Muscle of leg (tissue), 11 donors: ENCODE measurements around the gene PCCA. TPM values are rescaled to one million over a fixed set of nuclear protein-coding genes. Genes with fewer than 3 reads are reported as not detected.

ENCODE experiments used
- DNase-seq: peaks from one replicate; pipeline ENCODE4 v3.0.0; 2013
- H3K27ac ChIP-seq: one replicate; pipeline ENCODE4 v1.5.1; 2013; ENCODE audit warnings: mild to moderate bottlenecking, low read length, control low read depth
- H3K27me3 ChIP-seq: one replicate; pipeline ENCODE4 v1.6.1; 2013; ENCODE audit warnings: low read length; ENCODE audit not compliant: control insufficient read depth, insufficient read depth
- H3K36me3 ChIP-seq: one replicate; pipeline ENCODE4 v1.6.1; 2013; ENCODE audit warnings: low read length; ENCODE audit not compliant: control insufficient read depth, insufficient read depth
- H3K4me1 ChIP-seq: one replicate; pipeline ENCODE4 v1.6.1; 2013; ENCODE audit warnings: low read length; ENCODE audit not compliant: control insufficient read depth, insufficient read depth
- H3K4me3 ChIP-seq: one replicate; pipeline ENCODE4 v1.5.1; 2013; ENCODE audit warnings: low read length, control low read depth
- H3K9me3 ChIP-seq: replicated peaks from 2 replicates; pipeline ENCODE4 v1.6.1; 2013; ENCODE audit warnings: low read depth, low read length; ENCODE audit not compliant: control insufficient read depth
- WGBS: methylation state at CpG from one replicate; pipeline ENCODE4 v1.1.5; 2013; ENCODE audit warnings: missing lambda C conversion rate; ENCODE audit not compliant: insufficient coverage; 5-methylcytosine and 5-hydroxymethylcytosine counted together
- polyA plus RNA-seq, 8 donors: library from polyadenylated mRNA; unstranded; fragments of 120-200 nt; gene quantifications; one replicate each; pipeline versions ENCODE4 v1.2.1 to v1.2.3, GENCODE V29; 2013; ENCODE audit warnings: inconsistent platforms in 1 of 8, low replicate concordance in 1 of 8; ENCODE audit not compliant: insufficient read length in 8 of 8, insufficient read depth in 1 of 8
- total RNA-seq: library from RNA; stranded (reverse); fragments of 120-200 nt; gene quantifications from one replicate; pipeline ENCODE4 v1.2.4, GENCODE V29; 2013

PCCA gene
- total and polyA plus RNA-seq, 9 donors, result 23.9 to 35.5 (median 29.5) TPM

- Histone ChIP-seq H3K36me3 (no peaks in the 10 kb centered on the region), H3K4me3 (no peak overlapping the region), H3K27ac (no peak overlapping the region), H3K4me1 (peaks cover 3% of the 10 kb centered on the region), H3K27me3 (no peaks in the 10 kb centered on the region), H3K9me3 (no peaks in the 10 kb centered on the region)
- no CpG with 5 or more reads among the region's 3 CpGs for WGBS
- peak; percentile 9 for DNase-seq
Measured at GRCh38 chr13:100230769-100231149, 141.9 kb downstream of the PCCA start.

GRCh38 chr13:100231176-100231575 lies 142.3 kb downstream of the PCCA start:
- Histone ChIP-seq H3K27ac (no peak overlapping the region), H3K36me3 (no peaks in the 10 kb centered on the region), H3K27me3 (no peaks in the 10 kb centered on the region), H3K4me3 (no peak overlapping the region), H3K9me3 (no peaks in the 10 kb centered on the region), H3K4me1 (peaks cover 3% of the 10 kb centered on the region)
- 92% methylated on average over 3 of the region's 3 CpGs for WGBS
- DNase-seq, result no peak

GRCh38 chr13:100234006-100234405 lies 145.1 kb downstream of the PCCA start:
- no peaks in the 10 kb centered on the region for H3K9me3 ChIP-seq
- WGBS, result no CpG with 5 or more reads among the region's 4 CpGs

GRCh38 chr13:100234524-100235136 lies 145.7 kb downstream of the PCCA start:
- Histone ChIP-seq H3K4me3 (no peak overlapping the region), H3K9me3 (no peaks in the 10 kb centered on the region), H3K27me3 (no peaks in the 10 kb centered on the region), H3K36me3 (no peaks in the 10 kb centered on the region), H3K27ac (no peak overlapping the region), H3K4me1 (peaks cover 3% of the 10 kb centered on the region)
- DNase-seq, result peak; percentile 10
- WGBS, result no CpG with 5 or more reads among the region's 4 CpGs

More at GRCh38 chr13:100234006-100234405, 145.1 kb downstream of the PCCA start:
- Histone ChIP-seq H3K4me3 (no peak overlapping the region), H3K27ac (no peak overlapping the region), H3K27me3 (no peaks in the 10 kb centered on the region), H3K4me1 (peaks cover 3% of the 10 kb centered on the region), H3K36me3 (no peaks in the 10 kb centered on the region)
- peak; percentile 28 for DNase-seq

GRCh38 chr13:100235311-100235901 lies 146.5 kb downstream of the PCCA start:
- WGBS, result 0% methylated on average over 1 of the region's 5 CpGs
- H3K36me3 ChIP-seq, result no peaks in the 10 kb centered on the region
- no peak overlapping the region for H3K4me3 ChIP-seq
- no peaks in the 10 kb centered on the region for H3K27me3 ChIP-seq
- DNase-seq, result peak; percentile 83
- no peak overlapping the region for H3K27ac ChIP-seq
- H3K4me1 ChIP-seq, result peaks cover 3% of the 10 kb centered on the region
- H3K9me3 ChIP-seq, result no peaks in the 10 kb centered on the region

GRCh38 chr13:100240109-100240779 lies 151.4 kb downstream of the PCCA start:
- Histone ChIP-seq H3K36me3 (no peaks in the 10 kb centered on the region), H3K4me3 (no peak overlapping the region), H3K27me3 (no peaks in the 10 kb centered on the region), H3K27ac (no peak overlapping the region), H3K4me1 (no peaks in the 10 kb centered on the region), H3K9me3 (no peaks in the 10 kb centered on the region)
- WGBS, result no CpG with 5 or more reads among the region's 4 CpGs
- no peak for DNase-seq

GRCh38 chr13:100244431-100244830 lies 155.5 kb downstream of the PCCA start:
- Histone ChIP-seq H3K4me1 (no peaks in the 10 kb centered on the region), H3K4me3 (no peak overlapping the region), H3K36me3 (no peaks in the 10 kb centered on the region), H3K27me3 (no peaks in the 10 kb centered on the region), H3K9me3 (peaks cover 5% of the 10 kb centered on the region), H3K27ac (no peak overlapping the region)
- DNase-seq, result peak; percentile 72
- no CpG with 5 or more reads among the region's 3 CpGs for WGBS

GRCh38 chr13:100245104-100245503 lies 156.2 kb downstream of the PCCA start:
- Histone ChIP-seq H3K27me3 (no peaks in the 10 kb centered on the region), H3K27ac (no peak overlapping the region), H3K36me3 (no peaks in the 10 kb centered on the region), H3K9me3 (peaks cover 5% of the 10 kb centered on the region), H3K4me3 (no peak overlapping the region), H3K4me1 (no peaks in the 10 kb centered on the region)
- DNase-seq, result peak; percentile 51
- no CpG with 5 or more reads among the region's 1 CpG for WGBS

- no peaks in the 10 kb centered on the region for H3K4me1 ChIP-seq
Measured at GRCh38 chr13:100247937-100248336, 159.0 kb downstream of the PCCA start.

GRCh38 chr13:100254002-100254401 lies 165.1 kb downstream of the PCCA start:
- no peak for DNase-seq
- 80% methylated on average over 5 of the region's 7 CpGs for WGBS
- Histone ChIP-seq H3K36me3 (no peaks in the 10 kb centered on the region), H3K27me3 (no peaks in the 10 kb centered on the region), H3K27ac (no peak overlapping the region), H3K9me3 (no peaks in the 10 kb centered on the region), H3K4me1 (no peaks in the 10 kb centered on the region), H3K4me3 (no peak overlapping the region)

More at GRCh38 chr13:100247937-100248336, 159.0 kb downstream of the PCCA start:
- no peak for DNase-seq
- no peaks in the 10 kb centered on the region for H3K36me3 ChIP-seq
- no peak overlapping the region for H3K27ac ChIP-seq
- WGBS, result no CpG with 5 or more reads among the region's 1 CpG
- peaks cover 5% of the 10 kb centered on the region for H3K9me3 ChIP-seq
- H3K27me3 ChIP-seq, result no peaks in the 10 kb centered on the region
- H3K4me3 ChIP-seq, result no peak overlapping the region
